ENCODE data around the gene NUBPL.
"Not testable (repeated sequence)": the region's sequence is repeated elsewhere in the genome, so short reads cannot be mapped to it uniquely, and the experiment has no call there.

NUBPL gene

GRCh38 chr14:31813724-31814490 is 252.7 kb downstream of the NUBPL start:
- H3K36me3 ChIP-seq (ENCODE audit: control insufficient read depth in 1 of 2, insufficient read depth in 2 of 2, low read length in 2 of 2); H3K4me1 ChIP-seq (ENCODE audit: control insufficient read depth in 1 of 2, insufficient read depth in 2 of 2, low read length in 2 of 2); H3K9ac ChIP-seq (ENCODE audit: low read depth in 1 of 2, low read length in 2 of 2); H3K4me3 ChIP-seq (ENCODE audit: low read depth in 1 of 2, low read length in 2 of 2); H3K27me3 ChIP-seq (ENCODE audit: control insufficient read depth in 1 of 2, insufficient read depth in 2 of 2, low read length in 2 of 2); H3K9me3 ChIP-seq (ENCODE audit: control insufficient read depth in 1 of 2, low read length in 2 of 2); H3K27ac ChIP-seq (ENCODE audit: low read depth, low read length): not testable (repeated sequence)

- Histone ChIP-seq H3K27ac (ENCODE audit: low read depth, low read length) (no peak overlapping the region), H3K9ac (ENCODE audit: low read depth in 1 of 2, low read length in 2 of 2) (no peak overlapping the region), H3K4me1 (ENCODE audit: control insufficient read depth in 1 of 2, insufficient read depth in 2 of 2, low read length in 2 of 2) (no peaks in the 10 kb centered on the region), H3K27me3 (ENCODE audit: control insufficient read depth in 1 of 2, insufficient read depth in 2 of 2, low read length in 2 of 2) (no peaks in the 10 kb centered on the region), H3K4me3 (ENCODE audit: low read depth in 1 of 2, low read length in 2 of 2) (no peak overlapping the region), H3K36me3 (ENCODE audit: control insufficient read depth in 1 of 2, insufficient read depth in 2 of 2, low read length in 2 of 2) (no peaks in the 10 kb centered on the region), H3K9me3 (ENCODE audit: control insufficient read depth in 1 of 2, low read length in 2 of 2) (no peaks in the 10 kb centered on the region)
These were observed 258.1 kb downstream of the NUBPL start for GRCh38 chr14:31819281-31819680.

- Histone ChIP-seq H3K9me3 (ENCODE audit: control insufficient read depth in 1 of 2, low read length in 2 of 2) (no peaks in the 10 kb centered on the region), H3K4me3 (ENCODE audit: low read depth in 1 of 2, low read length in 2 of 2) (no peak overlapping the region), H3K27ac (ENCODE audit: low read depth, low read length) (no peak overlapping the region), H3K36me3 (ENCODE audit: control insufficient read depth in 1 of 2, insufficient read depth in 2 of 2, low read length in 2 of 2) (no peaks in the 10 kb centered on the region), H3K4me1 (ENCODE audit: control insufficient read depth in 1 of 2, insufficient read depth in 2 of 2, low read length in 2 of 2) (no peaks in the 10 kb centered on the region), H3K9ac (ENCODE audit: low read depth in 1 of 2, low read length in 2 of 2) (no peak overlapping the region), H3K27me3 (ENCODE audit: control insufficient read depth in 1 of 2, insufficient read depth in 2 of 2, low read length in 2 of 2) (no peaks in the 10 kb centered on the region)
These were observed 264.3 kb downstream of the NUBPL start for GRCh38 chr14:31825459-31825858.

GRCh38 chr14:31827325-31827724 is 266.1 kb downstream of the NUBPL start:
- Histone ChIP-seq H3K4me3 (ENCODE audit: low read depth in 1 of 2, low read length in 2 of 2) (no peak overlapping the region), H3K4me1 (ENCODE audit: control insufficient read depth in 1 of 2, insufficient read depth in 2 of 2, low read length in 2 of 2) (no peaks in the 10 kb centered on the region), H3K9ac (ENCODE audit: low read depth in 1 of 2, low read length in 2 of 2) (no peak overlapping the region), H3K9me3 (ENCODE audit: control insufficient read depth in 1 of 2, low read length in 2 of 2) (no peaks in the 10 kb centered on the region), H3K27me3 (ENCODE audit: control insufficient read depth in 1 of 2, insufficient read depth in 2 of 2, low read length in 2 of 2) (no peaks in the 10 kb centered on the region), H3K27ac (ENCODE audit: low read depth, low read length) (no peak overlapping the region), H3K36me3 (ENCODE audit: control insufficient read depth in 1 of 2, insufficient read depth in 2 of 2, low read length in 2 of 2) (no peaks in the 10 kb centered on the region)

GRCh38 chr14:31828946-31829868 is 268.0 kb downstream of the NUBPL start:
- Histone ChIP-seq H3K9me3 (ENCODE audit: control insufficient read depth in 1 of 2, low read length in 2 of 2) (no peaks in the 10 kb centered on the region), H3K27me3 (ENCODE audit: control insufficient read depth in 1 of 2, insufficient read depth in 2 of 2, low read length in 2 of 2) (no peaks in the 10 kb centered on the region), H3K36me3 (ENCODE audit: control insufficient read depth in 1 of 2, insufficient read depth in 2 of 2, low read length in 2 of 2) (no peaks in the 10 kb centered on the region), H3K9ac (ENCODE audit: low read depth in 1 of 2, low read length in 2 of 2) (no peak overlapping the region), H3K4me1 (ENCODE audit: control insufficient read depth in 1 of 2, insufficient read depth in 2 of 2, low read length in 2 of 2) (no peaks in the 10 kb centered on the region), H3K27ac (ENCODE audit: low read depth, low read length) (no peak overlapping the region), H3K4me3 (ENCODE audit: low read depth in 1 of 2, low read length in 2 of 2) (no peak overlapping the region)

- Histone ChIP-seq H3K36me3 (ENCODE audit: control insufficient read depth in 1 of 2, insufficient read depth in 2 of 2, low read length in 2 of 2) (no peaks in the 10 kb centered on the region), H3K4me1 (ENCODE audit: control insufficient read depth in 1 of 2, insufficient read depth in 2 of 2, low read length in 2 of 2) (no peaks in the 10 kb centered on the region), H3K9me3 (ENCODE audit: control insufficient read depth in 1 of 2, low read length in 2 of 2) (no peaks in the 10 kb centered on the region), H3K9ac (ENCODE audit: low read depth in 1 of 2, low read length in 2 of 2) (no peak overlapping the region), H3K27me3 (ENCODE audit: control insufficient read depth in 1 of 2, insufficient read depth in 2 of 2, low read length in 2 of 2) (no peaks in the 10 kb centered on the region), H3K27ac (ENCODE audit: low read depth, low read length) (no peak overlapping the region), H3K4me3 (ENCODE audit: low read depth in 1 of 2, low read length in 2 of 2) (no peak overlapping the region)
These were observed 273.4 kb downstream of the NUBPL start for GRCh38 chr14:31834616-31835015.

GRCh38 chr14:31835049-31835448 is 273.8 kb downstream of the NUBPL start:
- Histone ChIP-seq H3K9ac (ENCODE audit: low read depth in 1 of 2, low read length in 2 of 2) (no peak overlapping the region), H3K36me3 (ENCODE audit: control insufficient read depth in 1 of 2, insufficient read depth in 2 of 2, low read length in 2 of 2) (no peaks in the 10 kb centered on the region), H3K27ac (ENCODE audit: low read depth, low read length) (no peak overlapping the region), H3K27me3 (ENCODE audit: control insufficient read depth in 1 of 2, insufficient read depth in 2 of 2, low read length in 2 of 2) (no peaks in the 10 kb centered on the region), H3K4me1 (ENCODE audit: control insufficient read depth in 1 of 2, insufficient read depth in 2 of 2, low read length in 2 of 2) (no peaks in the 10 kb centered on the region), H3K4me3 (ENCODE audit: low read depth in 1 of 2, low read length in 2 of 2) (no peak overlapping the region), H3K9me3 (ENCODE audit: control insufficient read depth in 1 of 2, low read length in 2 of 2) (no peaks in the 10 kb centered on the region)

GRCh38 chr14:31837031-31837430 is 275.8 kb downstream of the NUBPL start:
- Histone ChIP-seq H3K27ac (ENCODE audit: low read depth, low read length) (no peak overlapping the region), H3K36me3 (ENCODE audit: control insufficient read depth in 1 of 2, insufficient read depth in 2 of 2, low read length in 2 of 2) (no peaks in the 10 kb centered on the region), H3K9me3 (ENCODE audit: control insufficient read depth in 1 of 2, low read length in 2 of 2) (no peaks in the 10 kb centered on the region), H3K27me3 (ENCODE audit: control insufficient read depth in 1 of 2, insufficient read depth in 2 of 2, low read length in 2 of 2) (no peaks in the 10 kb centered on the region), H3K9ac (ENCODE audit: low read depth in 1 of 2, low read length in 2 of 2) (no peak overlapping the region), H3K4me3 (ENCODE audit: low read depth in 1 of 2, low read length in 2 of 2) (no peak overlapping the region), H3K4me1 (ENCODE audit: control insufficient read depth in 1 of 2, insufficient read depth in 2 of 2, low read length in 2 of 2) (no peaks in the 10 kb centered on the region)

- H3K9me3 ChIP-seq (ENCODE audit: control insufficient read depth in 1 of 2, low read length in 2 of 2): no peaks in the 10 kb centered on the region
- peaks cover 0 to 5% of the 10 kb centered on the region in 2 donors for H3K4me1 ChIP-seq (ENCODE audit: control insufficient read depth in 1 of 2, insufficient read depth in 2 of 2, low read length in 2 of 2)
- H3K27ac ChIP-seq (ENCODE audit: low read depth, low read length): no peak overlapping the region
- H3K4me3 ChIP-seq (ENCODE audit: low read depth in 1 of 2, low read length in 2 of 2): no peak overlapping the region
- no peaks in the 10 kb centered on the region for H3K27me3 ChIP-seq (ENCODE audit: control insufficient read depth in 1 of 2, insufficient read depth in 2 of 2, low read length in 2 of 2)
- no peak overlapping the region for H3K9ac ChIP-seq (ENCODE audit: low read depth in 1 of 2, low read length in 2 of 2)
- peaks cover 0 to 3% of the 10 kb centered on the region in 2 donors for H3K36me3 ChIP-seq (ENCODE audit: control insufficient read depth in 1 of 2, insufficient read depth in 2 of 2, low read length in 2 of 2)
These were observed 281.7 kb downstream of the NUBPL start for GRCh38 chr14:31842899-31843298.

- Histone ChIP-seq H3K4me3 (ENCODE audit: low read depth in 1 of 2, low read length in 2 of 2) (no peak overlapping the region), H3K9me3 (ENCODE audit: control insufficient read depth in 1 of 2, low read length in 2 of 2) (no peaks in the 10 kb centered on the region), H3K27me3 (ENCODE audit: control insufficient read depth in 1 of 2, insufficient read depth in 2 of 2, low read length in 2 of 2) (no peaks in the 10 kb centered on the region), H3K4me1 (ENCODE audit: control insufficient read depth in 1 of 2, insufficient read depth in 2 of 2, low read length in 2 of 2) (peaks cover 0 to 5% of the 10 kb centered on the region in 2 donors), H3K9ac (ENCODE audit: low read depth in 1 of 2, low read length in 2 of 2) (no peak overlapping the region), H3K36me3 (ENCODE audit: control insufficient read depth in 1 of 2, insufficient read depth in 2 of 2, low read length in 2 of 2) (peaks cover 0 to 3% of the 10 kb centered on the region in 2 donors), H3K27ac (ENCODE audit: low read depth, low read length) (no peak overlapping the region)
These were observed 282.3 kb downstream of the NUBPL start for GRCh38 chr14:31843361-31844091.
